Left cardiac atrium (tissue), 4 donors: ENCODE measurements around the gene SCAF8. TPM values are rescaled to one million over a fixed set of nuclear protein-coding genes. Genes with fewer than 3 reads are reported as not detected.
"Not testable (repeated sequence)": the region's sequence is repeated elsewhere in the genome, so short reads cannot be mapped to it uniquely, and the experiment has no call there.

Source experiments
- ATAC-seq, 2 donors: fragments of 200-7000 bp; cut with Tn5 transposase; one replicate each; pipeline ENCODE4 v1.9.1; 2020; ENCODE audit warnings: mild to moderate bottlenecking in 2 of 2, moderate library complexity in 2 of 2
- DNase-seq: peaks from one replicate; pipeline ENCODE4 v3.0.0-alpha.2; 2020
- intact Hi-C, 2 donors: fragments of 100-400 bp; cut with DNase I; formaldehyde crosslinking; loops; one replicate each; pipeline versions ENCODE4 v1.14.1 to v1.15.1; 2022 to 2023
- total RNA-seq, 2 donors: library from RNA; stranded (reverse); fragmentation: NEBNext Ultra II Directional; extraction: Animal tissue kit (Norgen Biotek cat#: 25700); gene quantifications; one replicate each; pipeline ENCODE4 v1.2.1, GENCODE V29; 2021
- donor health status: DM: no; HTN: yes; CAD: no.
- donor health status: DM: no; HTN: yes; CAD: no; lungs with severe emphysema.
- donor health status: DM: yes; HTN: yes; CAD: no.
- donor health status: Dilated cardiomyopathy.

Gene SCAF8
- total RNA-seq, 2 donors from 2014 or later: 37.8 to 44.1 TPM

DNA sequence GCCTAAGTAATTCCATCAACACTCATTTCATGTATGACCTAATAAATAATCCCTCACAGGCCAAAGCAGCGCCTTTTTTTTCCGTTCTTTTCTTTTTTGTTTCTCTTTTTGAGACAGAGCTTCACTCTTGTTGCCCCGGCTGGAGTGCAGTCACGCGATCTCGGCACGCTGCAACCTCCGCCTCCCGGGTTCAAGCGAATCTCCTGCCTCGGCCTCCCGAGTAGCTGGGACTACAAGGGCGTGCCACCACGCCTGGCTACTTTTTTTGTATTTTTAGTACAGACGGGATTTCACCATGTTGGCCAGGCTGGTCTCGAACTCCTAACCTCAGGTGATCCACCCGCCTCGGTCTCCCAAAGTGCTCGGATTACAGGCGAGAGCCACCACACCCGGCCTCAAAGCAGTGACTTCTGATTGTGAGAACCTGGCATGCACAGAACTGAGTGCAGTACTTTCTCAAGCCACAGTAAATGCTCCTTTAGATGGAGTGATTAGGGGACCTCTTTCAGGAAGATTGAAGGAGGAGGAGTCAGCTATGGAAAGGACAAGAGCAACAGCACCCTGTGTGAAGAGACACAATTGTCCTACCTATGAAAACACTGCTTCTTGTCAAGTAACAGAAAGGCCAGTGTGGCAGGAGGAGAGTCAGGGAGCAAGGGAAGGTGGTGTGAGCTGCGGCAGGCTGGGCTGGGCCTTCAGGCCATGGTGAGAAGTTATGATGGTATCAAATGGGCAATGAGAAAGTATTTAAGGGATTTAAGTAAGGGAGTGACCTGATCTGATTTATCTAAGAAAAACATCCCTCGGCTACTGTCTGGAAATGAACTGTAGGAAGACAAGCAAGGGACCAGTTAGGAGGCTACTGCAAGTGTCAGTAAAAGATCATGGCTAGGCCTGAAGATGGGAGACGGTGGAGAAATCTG, 1.7 kb upstream of the SCAF8 start:
- ATAC-seq: no peak

DNA sequence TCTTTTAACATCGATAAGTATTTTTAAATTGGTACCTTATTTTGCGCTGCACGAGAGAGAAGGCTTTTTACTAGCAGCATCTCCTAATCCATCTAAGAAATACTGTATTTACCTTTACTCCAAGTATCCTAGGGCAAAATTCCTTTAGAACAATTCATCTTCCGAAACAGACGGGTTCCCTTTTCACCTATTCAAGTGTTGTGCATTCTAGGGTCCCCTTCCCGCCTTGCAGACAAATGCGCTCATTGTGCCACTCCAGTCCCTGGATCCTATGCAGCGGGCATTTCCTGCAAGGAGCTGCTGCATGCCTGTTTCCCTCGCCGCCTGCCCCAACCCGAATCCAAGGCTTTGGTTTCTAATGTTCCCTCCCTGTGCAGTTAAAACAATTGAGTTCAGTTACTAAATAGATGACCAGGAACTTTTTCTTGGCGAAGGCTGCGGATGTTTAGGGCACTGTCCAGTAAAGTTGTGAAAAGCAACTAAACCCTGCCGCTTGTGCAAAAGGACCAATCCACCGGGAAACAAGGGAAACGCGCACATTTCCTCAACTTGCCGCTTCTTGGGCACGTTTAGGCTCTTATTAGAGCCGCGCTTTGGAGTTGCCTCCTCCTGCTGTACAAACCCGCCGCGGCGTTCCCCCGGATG, 556 bp upstream of the SCAF8 start:
- peak; percentile 37 for DNase-seq
- no peak for ATAC-seq
- intact Hi-C loops: loop anchor here (2.0 to 10.0 kb wide), 3 partner anchors 55 to 72 kb away; no protein-coding TSS in a partner anchor

More for the DNA sequence above, 1.7 kb upstream of the SCAF8 start:
- DNase-seq: no peak
- intact Hi-C loops: loop anchor here (2.0 to 10.0 kb wide), 3 partner anchors 54 to 73 kb away; no protein-coding TSS in a partner anchor

DNA sequence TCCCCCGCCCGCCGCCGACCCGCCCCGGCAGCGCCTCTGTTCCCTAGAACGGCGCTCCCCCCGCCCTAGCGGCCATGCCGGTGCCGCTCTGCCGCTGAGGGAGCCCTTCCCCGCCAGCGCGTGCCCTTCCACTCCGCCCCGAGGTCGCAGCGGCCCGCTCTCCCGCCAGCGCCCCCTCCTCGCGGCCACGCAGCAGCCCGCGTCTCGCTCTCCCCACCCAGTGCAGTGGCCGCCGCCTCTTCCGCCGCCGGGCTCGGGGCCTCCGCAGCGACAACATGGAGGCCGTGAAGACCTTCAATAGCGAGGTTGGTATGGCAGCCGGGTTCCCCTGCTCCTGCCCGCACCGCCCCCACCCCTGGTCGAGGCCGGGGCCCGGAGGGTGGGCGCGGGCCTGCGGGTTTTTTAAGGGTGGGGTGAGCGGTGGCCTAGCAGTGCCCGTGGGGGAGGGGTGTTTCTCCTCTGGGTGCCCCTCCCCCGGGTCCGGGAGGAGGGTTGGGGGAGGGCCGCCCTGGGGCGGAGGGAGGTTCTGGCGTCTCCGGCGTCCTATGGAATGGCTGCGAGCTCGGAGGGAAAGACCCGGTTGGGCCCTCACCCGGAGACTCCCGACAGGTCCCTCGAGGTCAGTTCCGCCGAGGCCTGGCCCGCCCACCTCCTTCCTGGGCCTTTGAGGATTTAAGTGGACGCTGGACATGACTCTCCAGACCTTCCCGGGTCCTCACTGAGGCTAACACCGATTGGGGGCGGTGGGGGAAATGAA, 588 bp downstream of the SCAF8 start:
- intact Hi-C loops: loop anchor here (2.0 to 10.0 kb wide), 3 partner anchors 57 to 71 kb away; no protein-coding TSS in a partner anchor
- DNase-seq (peak; percentile 97), ATAC-seq (peak; percentile 95 to 98)

DNA sequence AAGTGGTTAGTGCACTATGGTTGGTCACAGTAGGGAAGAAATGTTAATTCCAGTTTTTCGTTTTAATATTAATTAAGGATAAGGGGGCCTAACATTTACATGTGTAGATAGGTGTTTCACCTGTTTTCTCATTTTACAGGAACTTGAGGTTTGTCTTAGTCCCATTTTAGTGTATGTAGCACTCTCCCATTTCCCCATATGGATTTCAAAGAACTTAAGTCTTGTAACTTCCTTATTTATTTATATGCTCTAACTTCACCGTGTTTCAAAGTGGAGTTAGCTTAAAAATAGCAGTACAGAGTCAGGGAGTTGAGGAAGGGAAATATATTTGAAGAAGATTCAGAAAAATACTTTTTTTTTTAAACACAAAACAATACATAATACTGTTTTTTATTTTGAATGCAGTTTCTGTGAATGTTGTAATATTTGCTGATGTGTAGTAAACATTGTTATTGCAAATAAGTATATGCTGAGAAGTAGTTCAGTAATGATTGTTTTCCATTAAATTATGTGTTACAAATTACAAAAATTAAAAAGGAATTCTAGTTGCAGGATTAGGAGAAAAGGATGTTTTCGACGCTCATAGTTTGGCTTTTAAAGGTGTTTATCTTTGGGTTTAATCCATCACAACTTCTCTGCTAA, 3.5 kb downstream of the SCAF8 start:
- ATAC-seq (no peak), DNase-seq (no peak)
- intact Hi-C loops: loop anchor here in 1 of 2 donors (10.0 kb wide), 1 partner anchor 68 kb away; no protein-coding TSS in a partner anchor

DNA sequence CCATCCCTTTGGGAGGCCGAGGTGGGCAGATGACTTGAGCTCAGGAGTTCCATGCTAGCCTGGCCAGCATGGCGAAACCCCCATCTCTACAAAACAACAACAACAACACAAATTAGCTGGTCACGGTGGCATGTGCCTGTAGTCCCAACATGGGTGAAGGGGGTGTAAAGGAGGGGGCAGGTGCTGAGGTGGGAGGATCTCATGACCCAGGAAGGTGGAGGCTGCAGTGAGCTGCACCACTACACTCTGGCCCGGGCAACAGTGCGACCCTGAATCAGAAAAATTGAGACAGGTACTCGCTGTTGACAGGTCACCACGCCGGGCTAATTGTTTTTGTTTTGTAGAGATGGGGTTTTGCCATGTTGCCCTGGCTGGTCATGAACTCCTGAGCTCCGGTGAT, 4.2 kb downstream of the SCAF8 start:
- intact Hi-C loops: loop anchor here in 1 of 2 donors (10.0 kb wide), 1 partner anchor 67 kb away; no protein-coding TSS in a partner anchor
- ATAC-seq (no peak), DNase-seq (no peak)

DNA sequence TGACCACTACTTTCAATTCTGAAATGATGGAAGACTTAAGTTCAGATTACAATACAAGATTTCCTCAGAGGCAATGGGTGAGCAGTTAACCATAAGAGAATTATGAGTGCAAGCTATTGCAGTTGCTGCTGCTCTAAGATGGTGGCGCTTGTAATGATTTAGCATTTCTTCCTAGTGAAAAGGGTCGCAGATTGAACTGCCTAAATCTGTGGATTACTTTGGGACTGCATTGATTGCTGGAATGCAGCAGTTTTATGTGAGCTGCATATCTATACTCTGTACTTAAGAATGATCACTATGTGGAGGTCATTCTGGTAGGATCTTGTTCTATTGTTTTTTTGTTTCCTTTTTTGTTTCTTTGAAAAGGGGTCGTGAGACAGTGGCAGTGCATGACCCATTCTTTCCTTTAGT, 5.3 kb downstream of the SCAF8 start:
- intact Hi-C loops: loop anchor here in 1 of 2 donors (10.0 kb wide), 1 partner anchor 66 kb away; no protein-coding TSS in a partner anchor
- DNase-seq: no peak
- no peak for ATAC-seq

DNA sequence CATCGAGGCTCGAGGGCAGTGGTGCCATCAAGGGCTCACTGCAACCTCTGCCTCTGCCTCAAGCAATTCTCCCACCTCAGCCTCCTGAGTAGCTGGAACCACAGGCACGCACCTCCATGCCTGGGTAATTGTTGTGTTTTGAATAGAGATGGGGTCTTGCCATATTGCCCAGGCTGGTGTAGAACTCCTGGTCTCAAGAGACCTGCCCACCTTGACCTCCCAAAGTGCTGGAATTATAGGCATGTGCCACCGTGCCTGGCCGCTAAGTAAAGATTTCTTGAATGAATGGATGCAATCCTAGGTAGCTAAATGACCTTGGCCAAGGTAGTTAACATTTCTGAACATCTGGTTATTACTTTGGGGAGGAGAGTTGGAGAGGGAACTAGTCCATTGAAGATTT, 7.4 kb downstream of the SCAF8 start:
- ATAC-seq (no peak), DNase-seq (no peak)
- intact Hi-C loops: no loop called here

DNA sequence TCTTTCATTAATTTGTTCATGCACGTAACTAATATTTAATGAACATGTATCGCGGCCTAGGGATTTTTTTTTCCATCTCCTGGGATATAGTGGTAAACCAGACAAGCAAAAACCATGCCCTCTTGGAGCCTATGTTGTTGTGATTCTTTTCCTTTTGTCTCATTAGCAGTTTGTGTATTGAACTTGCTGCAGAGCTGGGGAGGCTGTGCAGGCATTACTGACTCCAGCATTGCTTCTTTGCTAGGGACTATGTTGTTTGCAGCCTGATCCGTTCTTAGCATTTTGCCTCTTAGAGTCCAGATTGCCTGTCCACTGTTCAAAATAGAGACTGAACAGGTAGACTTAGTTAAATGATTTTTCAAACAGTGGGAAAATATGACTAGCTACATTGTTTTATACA, 9.7 kb downstream of the SCAF8 start:
- ATAC-seq (no peak), DNase-seq (no peak)
- intact Hi-C loops: no loop called here

DNA sequence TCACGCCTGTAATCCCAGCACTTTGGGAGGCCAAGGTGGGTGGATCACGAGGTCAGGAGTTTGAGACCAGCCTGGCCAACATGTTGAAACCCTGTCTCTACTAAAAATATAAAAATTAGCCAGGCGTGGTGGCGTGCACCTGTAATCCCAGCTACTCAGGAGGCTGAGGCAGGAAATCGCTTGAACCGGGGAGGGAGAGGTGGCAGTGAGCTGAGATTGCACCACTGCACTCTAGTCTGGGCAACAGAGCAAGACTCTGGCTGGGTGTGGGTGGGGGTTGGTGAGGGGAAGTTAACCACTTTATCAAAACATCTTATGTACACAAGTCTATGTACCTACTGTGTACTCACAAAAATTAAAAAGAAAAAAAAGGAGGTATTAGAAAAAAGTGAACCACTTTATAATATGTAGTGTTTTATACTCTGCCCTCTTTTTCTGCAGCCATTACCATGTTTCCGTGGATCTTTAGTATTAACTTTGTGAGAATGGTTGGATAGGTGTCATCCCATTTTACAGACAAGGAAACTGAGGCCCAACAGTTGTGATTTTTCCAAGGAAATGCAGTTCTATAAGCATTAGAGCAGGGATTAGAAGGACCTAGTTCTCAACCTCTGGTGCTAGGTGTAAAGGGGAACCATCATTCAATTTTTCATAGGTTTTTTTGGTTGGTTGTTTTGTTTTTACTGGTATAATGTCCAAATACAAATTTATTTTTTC, 11.0 kb downstream of the SCAF8 start:
- intact Hi-C loops, DNase-seq, ATAC-seq: not testable (repeated sequence)

DNA sequence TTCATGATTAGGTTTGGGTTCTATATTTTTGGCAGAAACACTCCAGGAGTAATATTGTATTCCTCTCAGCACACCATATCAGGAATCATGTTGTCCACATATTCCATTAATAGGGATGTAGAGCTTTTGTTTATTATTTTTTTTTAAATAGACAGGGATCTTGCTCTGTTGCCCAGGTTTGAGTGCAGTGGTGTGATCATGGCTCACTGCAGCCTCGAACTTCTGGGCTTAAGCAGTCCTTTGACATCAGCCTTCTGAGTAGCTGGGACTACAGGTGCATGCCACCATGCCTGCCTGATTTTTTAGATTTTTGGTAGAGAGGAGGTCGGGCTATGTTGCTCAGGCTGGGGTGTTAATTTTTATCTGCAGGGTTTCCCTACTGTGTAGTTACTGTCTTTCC, 12.0 kb downstream of the SCAF8 start:
- DNase-seq: no peak
- ATAC-seq: no peak
- intact Hi-C loops: no loop called here

DNA sequence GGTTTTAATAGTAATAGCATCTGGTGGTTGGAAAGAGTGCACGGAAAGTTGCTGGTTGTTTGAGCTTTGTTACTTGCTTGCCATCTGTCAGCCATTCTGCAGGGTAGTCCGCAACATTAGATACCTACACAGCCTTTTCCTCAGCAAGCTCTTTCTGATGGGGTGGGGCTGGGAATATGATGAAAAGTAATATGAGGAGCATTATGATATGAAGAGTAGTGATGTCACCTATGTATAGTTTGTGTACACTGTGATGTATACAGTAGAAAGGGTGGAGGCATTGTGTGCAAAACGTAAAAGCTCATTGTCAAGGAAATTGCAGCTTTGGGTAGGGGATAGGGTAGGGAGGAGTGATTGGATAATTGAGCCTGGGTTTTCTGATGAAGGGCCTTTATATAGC, 16.1 kb downstream of the SCAF8 start:
- intact Hi-C loops: no loop called here
- no peak for DNase-seq
- no peak for ATAC-seq

DNA sequence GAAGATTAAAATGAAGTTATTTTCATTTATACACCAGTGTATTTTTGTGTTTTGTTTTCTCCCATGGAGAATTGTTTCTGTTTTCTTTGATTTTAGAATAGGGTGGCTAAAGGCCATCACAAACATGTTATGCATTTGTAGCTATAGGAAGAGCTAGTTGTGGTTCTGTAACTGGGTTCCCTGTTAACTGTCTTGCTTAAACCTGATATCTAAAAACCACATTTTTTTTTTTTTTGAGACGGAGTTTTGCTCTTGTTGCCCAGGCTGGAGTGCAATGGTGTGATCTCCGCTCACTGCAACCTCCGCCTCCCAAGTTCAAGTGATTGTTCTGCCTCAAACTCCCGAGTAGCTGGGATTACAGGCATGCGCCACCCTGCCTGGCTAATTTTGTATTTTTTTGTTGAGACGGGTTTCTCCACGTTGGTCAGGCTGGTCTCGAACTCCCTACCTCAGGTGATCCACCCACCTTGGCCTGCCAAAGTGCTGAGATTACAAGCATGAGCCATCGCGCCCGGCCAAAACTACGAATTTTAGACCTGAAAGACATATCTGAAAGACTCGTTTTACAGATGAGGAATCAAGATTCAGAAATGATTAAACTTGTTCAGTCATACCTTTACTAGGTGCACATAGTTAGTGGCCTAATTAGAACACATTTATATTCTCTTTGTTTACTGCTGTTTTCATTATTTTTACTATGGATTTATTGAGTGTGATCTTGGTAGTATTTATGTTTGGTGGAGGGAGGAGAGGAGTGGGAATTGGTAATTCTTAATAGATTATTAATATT, 18.0 kb downstream of the SCAF8 start:
- intact Hi-C loops: no loop called here
- no peak for ATAC-seq

DNA sequence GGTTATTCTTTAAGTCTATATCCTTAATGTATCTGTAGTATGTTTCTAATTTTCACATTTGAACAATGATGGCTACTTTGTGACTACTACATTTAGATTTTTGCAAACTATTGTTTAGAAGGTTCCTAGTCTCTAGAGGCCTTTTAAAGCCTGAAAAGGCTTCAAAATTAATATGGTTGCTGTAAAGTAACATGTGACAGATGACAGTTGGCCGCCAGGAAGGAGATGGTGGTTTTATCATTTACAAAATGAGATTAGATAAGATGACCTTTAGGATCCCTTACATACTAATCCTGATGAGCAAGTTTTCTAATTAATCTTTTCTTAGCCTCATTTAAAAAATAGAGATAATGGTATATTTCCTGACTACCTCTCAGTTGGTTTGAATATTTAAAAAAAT, 18.8 kb downstream of the SCAF8 start:
- ATAC-seq: no peak
- no peak for DNase-seq
- intact Hi-C loops: no loop called here

More for the DNA sequence above, 18.0 kb downstream of the SCAF8 start:
- DNase-seq: no peak

DNA sequence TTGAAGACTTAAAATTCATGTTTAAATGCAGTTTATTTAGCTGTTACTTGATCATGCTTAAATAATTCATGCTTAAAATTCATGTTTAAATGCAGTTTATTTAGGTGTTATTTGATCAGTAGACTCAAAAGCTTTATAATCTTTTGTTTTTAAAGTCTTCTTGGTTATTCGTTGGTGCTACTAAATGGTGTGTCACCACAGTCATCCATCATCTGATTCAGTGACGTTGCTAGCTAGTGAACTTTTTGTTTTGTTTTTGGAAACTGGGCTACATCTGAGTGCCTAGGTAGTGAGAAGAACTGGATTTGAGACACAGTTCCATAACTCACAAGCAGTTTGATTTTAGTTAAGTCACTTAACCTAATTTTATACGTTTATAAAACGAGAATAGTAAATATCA, 20.9 kb downstream of the SCAF8 start:
- intact Hi-C loops: no loop called here
- DNase-seq (no peak), ATAC-seq (no peak)

DNA sequence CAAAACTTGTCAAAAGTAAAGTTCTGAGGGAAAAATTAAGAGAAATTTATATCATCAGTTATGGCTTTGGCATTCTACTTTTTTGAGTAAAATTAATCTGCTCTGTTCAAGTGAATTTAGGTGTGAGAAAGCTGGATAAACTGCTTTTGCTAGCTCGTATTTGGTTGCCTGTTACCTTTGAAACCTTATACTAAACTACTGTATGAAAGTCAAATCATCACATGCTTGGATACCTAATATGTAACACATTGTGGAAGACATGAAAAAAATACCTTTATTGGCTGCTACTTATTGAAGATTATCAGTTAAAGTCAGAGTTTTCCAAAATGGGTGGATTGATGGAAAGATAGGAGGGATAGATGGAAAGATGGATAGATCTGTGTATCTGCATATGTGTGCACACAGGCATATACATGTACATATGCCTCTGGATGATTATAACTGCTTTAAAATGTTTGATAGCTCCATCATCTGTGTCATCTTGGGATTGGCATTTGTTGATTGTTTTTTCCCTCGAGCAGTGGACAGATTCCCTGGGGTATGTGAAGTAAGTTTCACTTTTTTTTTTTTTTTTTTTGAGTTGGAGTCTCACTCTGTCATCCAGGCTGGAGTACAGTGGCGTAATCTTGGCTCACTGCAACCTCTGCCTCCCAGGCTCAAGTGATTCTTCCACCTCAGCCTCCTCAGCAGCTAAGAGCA, 24.3 kb downstream of the SCAF8 start:
- ATAC-seq: peak; percentile 12 to 51
- intact Hi-C loops: no loop called here
- no peak for DNase-seq

DNA sequence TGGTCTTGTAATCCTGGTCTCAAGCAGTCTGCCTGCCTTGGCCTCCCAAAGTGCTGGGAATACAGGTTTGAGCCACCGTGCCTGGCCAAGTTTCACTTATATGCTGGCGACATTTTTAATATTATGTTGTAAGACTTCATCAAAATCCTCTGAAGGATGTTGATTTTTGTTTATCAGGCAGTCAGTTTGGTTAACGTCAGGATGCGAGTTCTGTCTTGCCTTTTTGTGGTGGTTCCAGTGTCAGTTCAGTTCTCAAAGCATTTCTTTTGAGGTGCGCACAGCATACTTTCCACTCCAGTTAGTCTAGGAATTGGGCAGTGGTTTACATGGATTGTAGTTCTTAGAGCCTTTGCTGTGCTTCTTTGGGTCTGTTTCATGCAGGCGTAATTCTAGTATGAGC, 24.9 kb downstream of the SCAF8 start:
- intact Hi-C loops: no loop called here

DNA sequence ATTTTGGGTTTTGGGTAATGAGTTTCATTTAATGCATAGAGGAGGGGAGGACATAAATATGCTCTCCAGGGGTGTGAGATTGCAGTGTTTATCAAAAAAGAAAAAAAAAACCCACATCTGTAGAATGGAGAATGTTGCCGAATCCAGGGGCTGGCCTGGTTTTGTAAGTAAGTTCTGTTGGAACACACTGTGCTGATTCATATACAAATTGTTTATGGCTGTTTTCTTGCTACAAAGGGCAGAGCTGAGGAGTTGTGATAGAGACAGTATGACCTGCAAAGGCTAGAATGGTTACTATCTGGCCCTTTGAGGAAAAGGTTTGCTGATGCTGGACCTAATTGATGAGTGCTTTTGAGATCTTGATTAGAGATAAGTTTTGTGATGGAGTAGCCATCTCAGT, 30.4 kb downstream of the SCAF8 start:
- ATAC-seq: no peak
- intact Hi-C loops: no loop called here
- no peak for DNase-seq

More for the DNA sequence above, 24.9 kb downstream of the SCAF8 start:
- ATAC-seq (no peak), DNase-seq (no peak)
